Osteoblast (primary cell): ENCODE results near the gene PRPF6. TPM values are rescaled to one million over a fixed set of nuclear protein-coding genes. Genes with fewer than 3 reads are reported as not detected.

Source experiments
- DNase-seq: peaks from one replicate; pipeline ENCODE4 v3.0.0; 2011; ENCODE audit warnings: low spot score, mixed read lengths; ENCODE audit not compliant: insufficient read length; ENCODE audit errors: missing footprints
- H2AFZ ChIP-seq: 2 replicates; pipeline ENCODE4 v1.6.0; 2011; ENCODE audit warnings: mild to moderate bottlenecking, low read length
- H3K27ac ChIP-seq: 2 replicates; pipeline ENCODE4 v1.5.1; 2011; ENCODE audit warnings: mild to moderate bottlenecking, low read depth, low read length, moderate library complexity
- H3K27me3 ChIP-seq: 2 replicates; pipeline ENCODE4 v1.6.0; 2012; ENCODE audit warnings: mild to moderate bottlenecking, control low read depth, inconsistent platforms, low read length, moderate library complexity; ENCODE audit not compliant: insufficient read depth
- H3K36me3 ChIP-seq: 2 replicates; pipeline ENCODE4 v1.5.1; 2011; ENCODE audit warnings: mild to moderate bottlenecking, low read length, control low read depth, moderate library complexity; ENCODE audit not compliant: insufficient read depth
- H3K4me1 ChIP-seq: 2 replicates; pipeline ENCODE4 v1.5.1; 2011; ENCODE audit warnings: mild to moderate bottlenecking, low read length, control low read depth, moderate library complexity; ENCODE audit not compliant: insufficient read depth
- H3K4me2 ChIP-seq: 2 replicates; pipeline ENCODE4 v1.6.0; 2011; ENCODE audit warnings: mild to moderate bottlenecking, low read length; ENCODE audit not compliant: insufficient read depth
- H3K4me3 ChIP-seq: fragments of 200-600 bp; sonication (generic); 3 replicates; pipeline ENCODE4 v1.5.1; 2012; ENCODE audit warnings: mild to moderate bottlenecking, low read length, inconsistent platforms; ENCODE audit not compliant: insufficient read depth
- H3K79me2 ChIP-seq: 2 replicates; pipeline ENCODE4 v1.6.0; 2012; ENCODE audit warnings: mild to moderate bottlenecking, low read length, control low read depth, inconsistent platforms; ENCODE audit not compliant: insufficient read depth
- H3K9me3 ChIP-seq: 2 replicates; pipeline ENCODE4 v1.5.1; 2011; ENCODE audit warnings: low read depth, low read length, control low read depth
- H4K20me1 ChIP-seq: 2 replicates; pipeline ENCODE4 v1.6.0; 2012; ENCODE audit warnings: mild to moderate bottlenecking, low read length, control low read depth; ENCODE audit not compliant: insufficient read depth
- CTCF ChIP-seq: IDR thresholded peaks from 2 replicates; pipeline ENCODE4 v1.5.1; 2011; ENCODE audit warnings: mild to moderate bottlenecking, low read depth, low read length, moderate library complexity; ENCODE audit errors: extremely low read depth
- total RNA-seq: library from RNA; depleted of rRNA; stranded (reverse); fragments of >200 nt; gene quantifications from 2 replicates; pipeline ENCODE4 v1.2.3, GENCODE V29; 2012

Gene PRPF6
- total RNA-seq, 1 donor = 56.1 TPM

- no peaks in the 10 kb centered on the region for H3K4me1 ChIP-seq
- no peak overlapping the region for H3K4me3 ChIP-seq
- no peak overlapping the region for H3K27ac ChIP-seq
- H3K9me3 ChIP-seq = no peaks in the 10 kb centered on the region
- peaks cover 2% of the 10 kb centered on the region for H3K79me2 ChIP-seq
- H3K36me3 ChIP-seq = peaks cover 72% of the 10 kb centered on the region
- no peak overlapping the region for H3K4me2 ChIP-seq
- H4K20me1 ChIP-seq = peaks cover 30% of the 10 kb centered on the region
- H2AFZ ChIP-seq = no peak overlapping the region
- no peak for TF ChIP-seq CTCF
- H3K27me3 ChIP-seq = no peaks in the 10 kb centered on the region
- DNase-seq = peak; percentile 58
Observed at GRCh38 chr20:64025826-64026412, 45.0 kb downstream of the PRPF6 start.

GRCh38 chr20:64027981-64028685 lies 47.2 kb downstream of the PRPF6 start:
- Histone ChIP-seq H3K79me2 (no peaks in the 10 kb centered on the region), H3K4me3 (no peak overlapping the region), H3K4me1 (no peaks in the 10 kb centered on the region), H4K20me1 (peaks cover 17% of the 10 kb centered on the region), H3K27me3 (no peaks in the 10 kb centered on the region), H3K9me3 (no peaks in the 10 kb centered on the region), H2AFZ (no peak overlapping the region), H3K27ac (no peak overlapping the region), H3K36me3 (peaks cover 74% of the 10 kb centered on the region), H3K4me2 (no peak overlapping the region)
- no peak for TF ChIP-seq CTCF
- peak; percentile 76 for DNase-seq

GRCh38 chr20:64029293-64030117 lies 48.6 kb downstream of the PRPF6 start:
- Histone ChIP-seq H2AFZ (no peak overlapping the region), H3K36me3 (peaks cover 68% of the 10 kb centered on the region), H3K79me2 (no peaks in the 10 kb centered on the region), H3K4me2 (no peak overlapping the region), H3K27ac (no peak overlapping the region), H3K4me3 (no peak overlapping the region), H3K27me3 (no peaks in the 10 kb centered on the region), H3K9me3 (no peaks in the 10 kb centered on the region), H4K20me1 (peaks cover 20% of the 10 kb centered on the region), H3K4me1 (no peaks in the 10 kb centered on the region)
- TF ChIP-seq CTCF = no peak
- peak; percentile 83 for DNase-seq
